Neural cell (in vitro differentiated cells): ENCODE results near the gene CDH20. TPM values are rescaled to one million over a fixed set of nuclear protein-coding genes. Genes with fewer than 3 reads are reported as not detected.

Experiments
- H2AFZ ChIP-seq: fragments of 200-600, 300-800 bp; sonication (generic), shearing (Covaris generic); 2 replicates; pipeline ENCODE4 v1.6.0; 2014; ENCODE audit warnings: low read depth, mild to moderate bottlenecking, antibody characterized with exemption, low read length, moderate library complexity
- H3F3A ChIP-seq: fragments of 200-600 bp; shearing (Covaris generic); 2 replicates; pipeline ENCODE4 v1.6.1; 2016; ENCODE audit warnings: mild to moderate bottlenecking, moderate library complexity, mixed read lengths, antibody characterized with exemption, low read length; ENCODE audit not compliant: insufficient read depth, poor library complexity, severe bottlenecking
- H3K27ac ChIP-seq: fragments of 200-600, 300-800 bp; sonication (generic), shearing (Covaris generic); 2 replicates; pipeline ENCODE4 v1.5.1; 2014; ENCODE audit warnings: mild to moderate bottlenecking, low read length, moderate library complexity
- H3K27me3 ChIP-seq: fragments of 300-800, 200-600 bp; sonication (generic), shearing (Covaris generic); 2 replicates; pipeline ENCODE4 v1.6.0; 2014; ENCODE audit warnings: mild to moderate bottlenecking, low read depth, low read length, moderate library complexity; ENCODE audit not compliant: insufficient read depth
- H3K36me3 ChIP-seq: fragments of 300-800, 200-600 bp; sonication (generic), shearing (Covaris generic); 2 replicates; pipeline ENCODE4 v1.5.1; 2014; ENCODE audit warnings: mild to moderate bottlenecking, antibody characterized with exemption, low read length, moderate library complexity; ENCODE audit not compliant: insufficient read depth
- H3K4me2 ChIP-seq: fragments of 300-800, 200-600 bp; sonication (generic), shearing (Covaris generic); 2 replicates; pipeline ENCODE4 v1.6.0; 2014; ENCODE audit warnings: mild to moderate bottlenecking, low read length
- H3K4me3 ChIP-seq: fragments of 300-800, 200-600 bp; sonication (generic), shearing (Covaris generic); 2 replicates; pipeline ENCODE4 v1.5.1; 2014; ENCODE audit warnings: mild to moderate bottlenecking, low read length, moderate library complexity
- H3K79me2 ChIP-seq: fragments of 200-600 bp; shearing (Covaris generic); replicated peaks from 2 replicates; pipeline ENCODE4 v1.6.0; 2014; ENCODE audit warnings: mild to moderate bottlenecking, low read length, moderate library complexity; ENCODE audit not compliant: insufficient read depth
- H3K9ac ChIP-seq: fragments of 300-800, 200-600 bp; sonication (generic), shearing (Covaris generic); 2 replicates; pipeline ENCODE4 v1.6.1; 2016; ENCODE audit warnings: mild to moderate bottlenecking, low read length, mixed read lengths
- H3K9me2 ChIP-seq: fragments of 200-600 bp; shearing (Covaris generic); 2 replicates; pipeline ENCODE4 v1.6.1; 2016; ENCODE audit warnings: mild to moderate bottlenecking, low read length, mixed read lengths; ENCODE audit not compliant: insufficient read depth
- H3K9me3 ChIP-seq: fragments of 200-600, 300-800 bp; sonication (generic), shearing (Covaris generic); 2 replicates; pipeline ENCODE4 v1.6.1; 2016; ENCODE audit warnings: mild to moderate bottlenecking, mixed run types, low read length, moderate library complexity, mixed read lengths
- H4K20me1 ChIP-seq: fragments of 200-600 bp; shearing (Covaris generic); 2 replicates; pipeline ENCODE4 v1.6.1; 2016; ENCODE audit warnings: mild to moderate bottlenecking, mixed run types; ENCODE audit not compliant: insufficient read depth
- EP300 ChIP-seq: fragments of 450-650 bp; conservative IDR thresholded peaks from 2 replicates; pipeline ENCODE4 v1.6.1; 2014; ENCODE audit warnings: antibody characterized with exemption, mild to moderate bottlenecking, moderate library complexity; ENCODE audit not compliant: poor library complexity, severe bottlenecking
- EZH2 ChIP-seq: fragments of 200-600, 300-800 bp; shearing (Covaris generic), sonication (generic); IDR thresholded peaks from 2 replicates; pipeline ENCODE4 v1.6.1; 2014; ENCODE audit warnings: antibody characterized with exemption, low read length, borderline replicate concordance, mild to moderate bottlenecking; ENCODE audit not compliant: insufficient read depth, poor library complexity, severe bottlenecking
- MXI1 ChIP-seq: fragments of 450-650 bp; conservative IDR thresholded peaks from 2 replicates; pipeline ENCODE4 v1.6.1; 2014; ENCODE audit warnings: antibody characterized with exemption, mild to moderate bottlenecking; ENCODE audit not compliant: poor library complexity, severe bottlenecking
- POLR2AphosphoS5 ChIP-seq: IDR thresholded peaks from 2 replicates; pipeline ENCODE4 v1.6.1; 2012
- RAD21 ChIP-seq: fragments of 450-650 bp; conservative IDR thresholded peaks from 2 replicates; pipeline ENCODE4 v1.6.1; 2014; ENCODE audit warnings: antibody characterized with exemption, mild to moderate bottlenecking, moderate library complexity
- REST ChIP-seq: IDR thresholded peaks from 2 replicates; pipeline ENCODE4 v1.6.1; 2012; ENCODE audit warnings: borderline replicate concordance
- SMC3 ChIP-seq: fragments of 450-650 bp; conservative IDR thresholded peaks from 2 replicates; pipeline ENCODE4 v1.6.1; 2014; ENCODE audit warnings: antibody characterized with exemption, mild to moderate bottlenecking, moderate library complexity; ENCODE audit not compliant: poor library complexity
- TAF1 ChIP-seq: IDR thresholded peaks from 2 replicates; pipeline ENCODE4 v1.6.1; 2012; ENCODE audit warnings: low read depth
- polyA plus RNA-seq: library from polyadenylated mRNA; depleted of rRNA; stranded (reverse); fragments of >200 nt; gene quantifications from 2 replicates; pipeline ENCODE4 v1.2.3, GENCODE V29; 2014
- TF ChIP-seq, protein P1 (sequence below): fragments of 450-650 bp; IDR thresholded peaks from 2 replicates; pipeline ENCODE4 v1.5.1; 2014; ENCODE audit warnings: antibody characterized with exemption, mild to moderate bottlenecking, moderate library complexity; ENCODE audit not compliant: poor library complexity, severe bottlenecking

CDH20 gene
- polyA plus RNA-seq, 1 donor from 2014 or later = 1.7 TPM

- no peaks in the 10 kb centered on the region for H3K9me3 ChIP-seq
- no peaks in the 10 kb centered on the region for H4K20me1 ChIP-seq
- H3K36me3 ChIP-seq = no peaks in the 10 kb centered on the region
- H3K4me3 ChIP-seq = no peak overlapping the region
- H3K9me2 ChIP-seq = no peaks in the 10 kb centered on the region
- no peak overlapping the region for H2AFZ ChIP-seq
- no peak overlapping the region for H3K27ac ChIP-seq
- no peak overlapping the region for H3K9ac ChIP-seq
- H3K27me3 ChIP-seq = peaks cover 41% of the 10 kb centered on the region
- TF ChIP-seq POLR2AphosphoS5 (no peak), MXI1 (no peak), EP300 (no peak), REST (no peak), RAD21 (no peak), TAF1 (no peak), SMC3 (no peak), EZH2 (no peak)
- TF ChIP-seq, protein P1, sequence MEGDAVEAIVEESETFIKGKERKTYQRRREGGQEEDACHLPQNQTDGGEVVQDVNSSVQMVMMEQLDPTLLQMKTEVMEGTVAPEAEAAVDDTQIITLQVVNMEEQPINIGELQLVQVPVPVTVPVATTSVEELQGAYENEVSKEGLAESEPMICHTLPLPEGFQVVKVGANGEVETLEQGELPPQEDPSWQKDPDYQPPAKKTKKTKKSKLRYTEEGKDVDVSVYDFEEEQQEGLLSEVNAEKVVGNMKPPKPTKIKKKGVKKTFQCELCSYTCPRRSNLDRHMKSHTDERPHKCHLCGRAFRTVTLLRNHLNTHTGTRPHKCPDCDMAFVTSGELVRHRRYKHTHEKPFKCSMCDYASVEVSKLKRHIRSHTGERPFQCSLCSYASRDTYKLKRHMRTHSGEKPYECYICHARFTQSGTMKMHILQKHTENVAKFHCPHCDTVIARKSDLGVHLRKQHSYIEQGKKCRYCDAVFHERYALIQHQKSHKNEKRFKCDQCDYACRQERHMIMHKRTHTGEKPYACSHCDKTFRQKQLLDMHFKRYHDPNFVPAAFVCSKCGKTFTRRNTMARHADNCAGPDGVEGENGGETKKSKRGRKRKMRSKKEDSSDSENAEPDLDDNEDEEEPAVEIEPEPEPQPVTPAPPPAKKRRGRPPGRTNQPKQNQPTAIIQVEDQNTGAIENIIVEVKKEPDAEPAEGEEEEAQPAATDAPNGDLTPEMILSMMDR = no peak
- H3K79me2 ChIP-seq = no peaks in the 10 kb centered on the region
- no peaks in the 10 kb centered on the region for H3F3A ChIP-seq
- H3K4me2 ChIP-seq = no peak overlapping the region
Measured at GRCh38 chr18:61336766-61337165, 3.5 kb downstream of the CDH20 start.

DNA sequence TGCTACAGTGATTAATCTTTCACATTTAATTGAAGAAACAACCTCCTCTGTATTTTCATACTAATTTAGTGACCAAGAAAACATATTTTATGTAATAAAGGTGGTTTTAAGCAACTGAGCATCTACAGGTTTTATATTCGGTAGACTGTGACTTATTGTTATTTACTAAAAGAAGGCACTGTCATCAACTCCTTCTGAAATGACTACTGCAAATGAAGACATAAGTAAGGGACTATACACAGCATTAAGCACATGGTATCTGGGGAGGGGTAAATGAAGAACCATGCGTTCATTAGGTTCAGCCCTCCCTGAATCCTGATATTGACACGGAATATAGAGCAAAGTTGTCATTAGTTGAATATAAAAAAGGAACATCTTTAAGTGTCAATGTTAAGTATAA is 4.3 kb downstream of the CDH20 start:
- H3K9ac ChIP-seq = no peak overlapping the region
- no peaks in the 10 kb centered on the region for H3K36me3 ChIP-seq
- H4K20me1 ChIP-seq = no peaks in the 10 kb centered on the region
- no peak overlapping the region for H3K27ac ChIP-seq
- no peak overlapping the region for H2AFZ ChIP-seq
- no peaks in the 10 kb centered on the region for H3F3A ChIP-seq
- no peak overlapping the region for H3K4me2 ChIP-seq
- H3K9me3 ChIP-seq = no peaks in the 10 kb centered on the region
- H3K4me3 ChIP-seq = no peak overlapping the region
- H3K27me3 ChIP-seq = peaks cover 41% of the 10 kb centered on the region
- H3K79me2 ChIP-seq = no peaks in the 10 kb centered on the region
- H3K9me2 ChIP-seq = no peaks in the 10 kb centered on the region
- no peak for TF ChIP-seq EZH2
- TF ChIP-seq RAD21 = no peak
- no peak for TF ChIP-seq MXI1
